ENCODE measurements around the gene DBF4. TPM values are rescaled to one million over a fixed set of nuclear protein-coding genes. Genes with fewer than 3 reads are reported as not detected.

The DBF4 gene
- total and polyA plus RNA-seq, 9 of the 15 experiments (the other 6 are each of a cell fraction or from before 2014, with no cell fraction given): 37.8 to 145 (median 104) TPM

- TF ChIP-seq IRF2 (CRISPR knock-in tag; IDR thresholded peaks at IDR 0.05): no peak
- peak; percentile 8; the same call in 1 of the 2 replicates for TF ChIP-seq NCOA1 (IDR thresholded peaks at IDR 0.05; ENCODE audit: low read depth)
- peak; percentile 80 for TF ChIP-seq E2F3 (CRISPR knock-in tag; IDR thresholded peaks at IDR 0.05)
- TF ChIP-seq E2F6 (IDR thresholded peaks at IDR 0.05; ENCODE audit: borderline replicate concordance in 1 of 2, extremely low read depth in 1 of 2, insufficient read depth in 1 of 2, insufficient read length in 1 of 2, low read depth in 1 of 2, low read length in 1 of 2, poor library complexity in 1 of 2, severe bottlenecking in 1 of 2): peak; percentile 96 to 98
- TF ChIP-seq ZNF146 (CRISPR knock-in tag; IDR thresholded peaks at IDR 0.05; ENCODE audit: unreplicated experiment): no peak
- TF ChIP-seq EWSR1 (IDR thresholded peaks at IDR 0.05; ENCODE audit: borderline replicate concordance, low read depth, partially characterized antibody): no peak
- peak; percentile 53; the same call in 1 of the 2 replicates for TF ChIP-seq ZNF592 (IDR thresholded peaks at IDR 0.05)
- TF ChIP-seq ELF1 (tag; IDR thresholded peaks at IDR 0.05): peak; percentile 72
- no peak for TF ChIP-seq SNIP1 (IDR thresholded peaks at IDR 0.05; ENCODE audit: low read depth)
- TF ChIP-seq CTCF (IDR thresholded peaks at IDR 0.05 in 2 of 3, conservative IDR thresholded peaks at IDR 0.05 in 1 of 3; ENCODE audit: insufficient read depth in 2 of 3, low read depth in 1 of 3, low read length in 3 of 3): no peak
- peak; percentile 54 for TF ChIP-seq NR2C2 (CRISPR knock-in tag; IDR thresholded peaks at IDR 0.05)
- peak; percentile 68 for TF ChIP-seq NR2C2 (tag; IDR thresholded peaks at IDR 0.05)
- peak; percentile 53 for TF ChIP-seq TEAD4 (IDR thresholded peaks at IDR 0.05; ENCODE audit: low read length)
- no peak for TF ChIP-seq TEAD4 (CRISPR knock-in tag; IDR thresholded peaks at IDR 0.05; ENCODE audit: borderline replicate concordance)
- peak in 1 of 2 experiments; percentile 15; a peak in 1 of 4 replicates for TF ChIP-seq TEAD1 (CRISPR knock-in tag; IDR thresholded peaks at IDR 0.05)
- TF ChIP-seq PATZ1 (CRISPR knock-in tag; IDR thresholded peaks at IDR 0.05; ENCODE audit: borderline replicate concordance): 0 out of 2 replicates have a peak, but pooled peaks have one; percentile 27
- TF ChIP-seq SETDB1 (IDR thresholded peaks at IDR 0.05; ENCODE audit: low read length): no peak
Measured at GRCh38 chr7:87876040-87876868, at the start of gene DBF4, which contains the start of gene SLC25A40 (continued).

Measured in K562 (cell line).